Cardiac muscle cell (in vitro differentiated cells and primary cell): ENCODE results near the gene USB1. TPM values are rescaled to one million over a fixed set of nuclear protein-coding genes. Genes with fewer than 3 reads are reported as not detected.

ENCODE experiments used
- DNase-seq, 2 donors: peaks; one replicate each; pipeline versions ENCODE4 v3.0.0 to v3.0.0-alpha.2; 2010 to 2017; ENCODE audit warnings: low read depth in 1 of 2, low spot score in 1 of 2
- H3K27ac ChIP-seq: fragments of 200-600 bp; sonication (generic); 2 replicates; pipeline ENCODE4 v1.5.1; 2016
- H3K27me3 ChIP-seq: fragments of 200-600 bp; sonication (generic); 2 replicates; pipeline ENCODE4 v1.6.0; 2016; ENCODE audit warnings: control low read depth
- H3K36me3 ChIP-seq: fragments of 200-600 bp; sonication (generic); 2 replicates; pipeline ENCODE4 v1.5.1; 2016; ENCODE audit warnings: control low read depth
- H3K4me1 ChIP-seq: fragments of 200-600 bp; sonication (generic); 2 replicates; pipeline ENCODE4 v1.8.1; 2017; ENCODE audit warnings: low read depth, mild to moderate bottlenecking, mixed run types
- H3K4me3 ChIP-seq: fragments of 200-600 bp; sonication (generic); 2 replicates; pipeline ENCODE4 v1.5.1; 2016; ENCODE audit warnings: mild to moderate bottlenecking
- H3K9me3 ChIP-seq: fragments of 200-600 bp; sonication (generic); 2 replicates; pipeline ENCODE4 v1.5.1; 2017; ENCODE audit warnings: low read depth, mild to moderate bottlenecking, control low read depth
- polyA plus RNA-seq: library from polyadenylated mRNA; unstranded; fragments of >200 nt; fragmentation: Nextera tagmentation; extraction: Ambion mirVana; gene quantifications from 2 replicates; pipeline ENCODE4 v1.2.1, GENCODE V29; 2016
- total RNA-seq: library from RNA; depleted of rRNA; stranded (reverse); fragments of >200 nt; gene quantifications from 2 replicates; pipeline ENCODE4 v1.2.3, GENCODE V29; 2016
- TF ChIP-seq, protein P1 (sequence below): IDR thresholded peaks from 2 replicates; pipeline ENCODE4 v1.5.1; 2012; ENCODE audit warnings: low read depth, mild to moderate bottlenecking, low read length

The USB1 gene
- total and polyA plus RNA-seq, 2 experiments from 2014 or later = 48.3 to 60.8 TPM

DNA sequence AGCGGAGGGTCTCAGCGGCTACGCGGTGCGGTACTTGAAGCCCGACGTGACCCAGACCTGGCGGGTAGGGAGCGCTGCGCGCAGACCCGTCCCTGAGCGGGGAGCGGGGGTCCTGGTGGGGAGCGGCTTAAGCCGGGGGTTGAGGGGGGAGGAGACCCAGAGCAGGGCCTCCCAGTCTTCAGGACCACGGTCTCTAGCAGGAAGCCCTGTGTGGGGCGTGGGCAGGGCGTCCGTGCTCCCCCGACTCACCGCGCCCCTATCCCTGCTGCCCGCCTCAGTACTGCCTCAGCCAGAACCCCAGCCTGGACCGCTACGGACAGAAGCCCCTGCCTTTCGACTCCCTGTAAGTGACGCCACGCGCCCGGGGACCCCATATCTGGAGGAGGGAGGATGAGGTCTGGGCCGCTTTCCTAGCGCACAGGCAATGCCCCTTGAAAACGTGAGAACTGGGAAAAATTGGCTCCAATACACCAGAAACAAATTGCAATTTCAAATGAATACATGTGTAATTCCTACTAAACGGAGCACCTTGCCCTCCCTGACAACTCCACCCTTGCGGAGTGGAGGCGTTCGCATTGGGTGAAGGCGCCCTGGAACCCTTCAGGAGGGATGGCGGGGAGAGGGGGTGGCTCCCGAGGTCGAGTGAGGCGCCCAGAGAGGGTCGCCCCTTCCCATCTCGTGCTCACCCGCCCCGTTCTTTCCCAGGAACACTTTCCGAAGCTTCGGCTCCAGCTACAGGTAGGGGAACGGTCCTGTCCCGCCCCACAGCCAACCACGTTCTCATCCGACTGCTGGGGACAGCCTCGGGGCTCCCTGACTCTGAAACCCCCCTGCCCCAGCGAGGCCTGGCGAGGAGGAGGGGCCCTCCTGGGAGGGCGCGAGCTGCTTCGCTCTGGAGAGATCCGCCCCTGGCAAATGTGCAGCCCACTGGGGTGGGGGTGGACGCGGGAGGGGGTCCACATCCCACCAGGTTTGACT is 15.7 kb upstream of the USB1 start:
- Histone ChIP-seq H3K27me3 (no peaks in the 10 kb centered on the region), H3K9me3 (no peaks in the 10 kb centered on the region), H3K27ac (no peak overlapping the region), H3K4me1 (peaks cover 7% of the 10 kb centered on the region), H3K4me3 (peak overlapping the region; percentile 41), H3K36me3 (no peaks in the 10 kb centered on the region)
- TF ChIP-seq, protein P1, sequence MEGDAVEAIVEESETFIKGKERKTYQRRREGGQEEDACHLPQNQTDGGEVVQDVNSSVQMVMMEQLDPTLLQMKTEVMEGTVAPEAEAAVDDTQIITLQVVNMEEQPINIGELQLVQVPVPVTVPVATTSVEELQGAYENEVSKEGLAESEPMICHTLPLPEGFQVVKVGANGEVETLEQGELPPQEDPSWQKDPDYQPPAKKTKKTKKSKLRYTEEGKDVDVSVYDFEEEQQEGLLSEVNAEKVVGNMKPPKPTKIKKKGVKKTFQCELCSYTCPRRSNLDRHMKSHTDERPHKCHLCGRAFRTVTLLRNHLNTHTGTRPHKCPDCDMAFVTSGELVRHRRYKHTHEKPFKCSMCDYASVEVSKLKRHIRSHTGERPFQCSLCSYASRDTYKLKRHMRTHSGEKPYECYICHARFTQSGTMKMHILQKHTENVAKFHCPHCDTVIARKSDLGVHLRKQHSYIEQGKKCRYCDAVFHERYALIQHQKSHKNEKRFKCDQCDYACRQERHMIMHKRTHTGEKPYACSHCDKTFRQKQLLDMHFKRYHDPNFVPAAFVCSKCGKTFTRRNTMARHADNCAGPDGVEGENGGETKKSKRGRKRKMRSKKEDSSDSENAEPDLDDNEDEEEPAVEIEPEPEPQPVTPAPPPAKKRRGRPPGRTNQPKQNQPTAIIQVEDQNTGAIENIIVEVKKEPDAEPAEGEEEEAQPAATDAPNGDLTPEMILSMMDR = no peak
- peak in 1 of 2 donors; percentile 14 for DNase-seq

DNA sequence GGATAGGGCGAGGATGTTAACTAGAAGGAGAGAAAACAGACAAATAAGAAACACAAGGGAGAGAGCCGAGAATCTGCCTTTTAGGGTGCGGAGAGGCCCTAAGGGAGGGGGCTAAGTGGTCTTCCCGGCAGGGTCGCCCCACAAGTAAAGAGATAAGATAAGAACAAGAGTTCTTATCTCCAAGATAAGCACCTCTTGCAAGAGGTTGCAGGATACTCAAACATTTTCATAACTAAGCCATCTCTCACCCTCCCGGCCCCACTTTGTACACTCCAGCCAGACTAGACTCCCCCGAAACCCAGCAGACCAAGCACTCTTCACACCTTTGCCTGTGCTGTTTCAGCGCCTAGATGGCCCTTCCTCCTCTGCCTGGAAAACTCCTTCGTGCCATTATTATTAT is 15.0 kb upstream of the USB1 start:
- no peaks in the 10 kb centered on the region for H3K9me3 ChIP-seq
- H3K27ac ChIP-seq = no peak overlapping the region
- no peaks in the 10 kb centered on the region for H3K36me3 ChIP-seq
- no peak for DNase-seq
- peaks cover 7% of the 10 kb centered on the region for H3K4me1 ChIP-seq
- TF ChIP-seq, protein P1 = no peak
- peak overlapping the region; percentile 41 for H3K4me3 ChIP-seq
- H3K27me3 ChIP-seq = no peaks in the 10 kb centered on the region

DNA sequence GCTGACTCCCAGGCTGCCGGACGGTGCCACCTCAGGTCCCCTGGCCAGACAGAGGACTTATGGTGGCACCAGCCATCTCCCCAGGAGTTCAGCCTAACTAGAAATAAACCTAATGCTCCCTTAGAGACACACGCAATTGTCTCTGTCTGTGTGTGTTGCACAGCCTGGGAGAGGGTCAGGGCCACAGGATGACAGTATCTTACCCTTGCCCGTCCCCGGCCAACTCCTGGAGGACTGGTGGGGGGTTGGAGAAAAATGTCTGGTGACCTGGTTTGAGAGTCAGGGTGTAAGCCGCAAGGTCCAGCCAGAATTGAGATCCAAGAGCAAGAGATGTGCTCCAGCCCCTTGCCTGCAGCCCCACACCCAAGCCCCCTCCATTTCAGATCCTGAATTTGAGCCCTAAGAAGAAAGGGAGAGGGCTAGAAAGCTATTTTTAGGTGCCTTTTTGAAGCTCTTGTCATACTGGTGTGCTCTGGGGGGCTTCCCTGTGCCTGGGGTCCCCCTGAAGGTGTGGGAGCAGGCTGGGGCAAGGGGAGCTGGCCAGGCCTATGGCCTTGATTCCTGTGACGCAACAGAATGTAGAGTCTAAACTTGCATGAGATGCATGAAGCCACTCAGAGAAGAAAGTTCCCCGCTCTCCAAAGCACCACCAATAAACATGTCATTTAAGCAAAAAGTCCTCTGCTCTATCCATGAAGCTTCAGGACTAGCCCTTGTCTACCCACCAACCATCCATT is 13.6 kb upstream of the USB1 start:
- Histone ChIP-seq H3K36me3 (no peaks in the 10 kb centered on the region), H3K4me1 (peaks cover 7% of the 10 kb centered on the region), H3K27me3 (no peaks in the 10 kb centered on the region), H3K9me3 (no peaks in the 10 kb centered on the region), H3K27ac (no peak overlapping the region), H3K4me3 (no peak overlapping the region)
- DNase-seq = no peak
- TF ChIP-seq, protein P1 = no peak

DNA sequence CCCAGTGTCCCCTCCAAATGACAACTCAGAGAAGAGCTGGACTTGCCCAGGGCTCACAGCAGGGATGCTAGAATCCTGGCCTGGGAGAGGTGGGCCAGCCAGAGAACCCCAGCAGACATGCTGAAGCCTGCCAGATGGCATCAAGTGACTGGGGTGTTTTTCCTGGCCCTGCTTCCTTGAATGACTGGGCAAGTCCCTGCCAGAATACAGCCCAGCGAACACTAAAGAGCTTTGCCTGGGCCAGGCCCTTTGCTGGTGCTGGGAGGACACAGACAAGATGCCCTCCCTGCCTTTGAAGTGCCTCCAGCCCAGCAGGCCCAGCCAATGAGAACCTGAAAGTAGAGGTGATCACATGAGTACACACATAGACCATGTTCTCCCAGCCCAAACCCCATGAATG is 12.3 kb upstream of the USB1 start:
- no peak overlapping the region for H3K27ac ChIP-seq
- H3K4me3 ChIP-seq = no peak overlapping the region
- TF ChIP-seq, protein P1 = no peak
- no peaks in the 10 kb centered on the region for H3K9me3 ChIP-seq
- no peaks in the 10 kb centered on the region for H3K27me3 ChIP-seq
- no peak for DNase-seq
- H3K4me1 ChIP-seq = peaks cover 7% of the 10 kb centered on the region
- H3K36me3 ChIP-seq = no peaks in the 10 kb centered on the region

DNA sequence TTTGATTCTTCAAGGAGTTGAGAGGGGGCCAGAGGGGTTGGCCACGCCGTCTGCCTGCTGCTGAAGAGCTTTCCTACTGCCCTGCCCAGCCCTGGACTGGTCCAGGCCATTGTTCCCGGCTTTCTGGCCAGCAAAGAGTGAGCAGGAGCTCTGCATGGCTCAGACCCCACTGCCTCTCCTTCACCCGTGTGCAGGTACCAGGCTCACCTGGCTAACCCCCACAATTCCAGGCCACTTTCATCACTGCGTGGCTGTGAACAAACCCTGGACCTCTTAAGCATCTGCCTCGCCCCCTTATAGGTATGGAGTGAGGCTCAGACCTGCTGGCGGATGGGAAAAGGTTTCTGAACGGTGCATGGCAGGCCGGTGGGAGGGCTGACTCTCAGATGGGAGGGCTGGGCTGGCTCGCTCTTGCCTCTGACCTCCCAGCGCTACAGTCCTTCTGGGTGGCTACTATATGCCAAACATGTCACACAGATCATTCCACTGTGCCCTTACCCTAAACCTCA is 9.6 kb upstream of the USB1 start:
- H3K27me3 ChIP-seq = no peaks in the 10 kb centered on the region
- no peaks in the 10 kb centered on the region for H3K9me3 ChIP-seq
- H3K27ac ChIP-seq = no peak overlapping the region
- DNase-seq = no peak
- no peaks in the 10 kb centered on the region for H3K4me1 ChIP-seq
- H3K36me3 ChIP-seq = peaks cover 4% of the 10 kb centered on the region
- no peak overlapping the region for H3K4me3 ChIP-seq
- TF ChIP-seq, protein P1 = no peak
